HFFc6 (cell line): ENCODE results near the gene CCT8L2. TPM values are rescaled to one million over a fixed set of nuclear protein-coding genes. Genes with fewer than 3 reads are reported as not detected.
"Not testable (repeated sequence)": the region's sequence is repeated elsewhere in the genome, so short reads cannot be mapped to it uniquely, and the experiment has no call there.

Source experiments
- DNase-seq: peaks from one replicate; pipeline ENCODE4 v3.0.0-alpha.2; 2018
- H3K27ac Mint-ChIP-seq: 2 replicates; pipeline ENCODE4 v1.8.0; 2020; ENCODE audit warnings: mild to moderate bottlenecking, mixed read lengths
- H3K27me3 Mint-ChIP-seq: 2 replicates; pipeline ENCODE4 v1.8.0; 2021; ENCODE audit warnings: mild to moderate bottlenecking, moderate library complexity, mixed read lengths; ENCODE audit not compliant: insufficient read depth
- H3K36me3 Mint-ChIP-seq: 2 replicates; pipeline ENCODE4 v1.8.0; 2021; ENCODE audit warnings: low read depth, mixed read lengths
- H3K4me1 Mint-ChIP-seq: 2 replicates; pipeline ENCODE4 v1.8.0; 2020; ENCODE audit warnings: low read depth, mixed read lengths
- H3K4me3 Mint-ChIP-seq: 2 replicates; pipeline ENCODE4 v1.8.0; 2020; ENCODE audit warnings: mild to moderate bottlenecking, moderate library complexity, mixed read lengths
- H3K9me3 Mint-ChIP-seq: 2 replicates; pipeline ENCODE4 v1.8.0; 2020; ENCODE audit warnings: mild to moderate bottlenecking, mixed read lengths
- CTCF ChIP-seq: fragments of 200-600 bp; sonication (generic); IDR thresholded peaks from 2 replicates; pipeline ENCODE4 v1.5.0; 2021; ENCODE audit warnings: antibody characterized with exemption, mild to moderate bottlenecking
- total RNA-seq, 6 experiments: library from RNA; stranded (reverse); fragmentation: NEBNext Ultra II Directional; extraction: Animal tissue kit (Norgen Biotek cat#: 25700); gene quantifications; 2 replicates in 1 of 6; 3 replicates in 5 of 6; pipeline ENCODE4 v1.2.3, GENCODE V29; 2021

CCT8L2 gene
- total RNA-seq, 6 experiments from 2014 or later: not detected

GRCh38 chr22:16595251-16595650 is 2.6 kb upstream of the CCT8L2 start:
- H3K4me3 Mint-ChIP-seq, H3K27me3 Mint-ChIP-seq, H3K36me3 Mint-ChIP-seq, H3K4me1 Mint-ChIP-seq, DNase-seq, H3K27ac Mint-ChIP-seq: not testable (repeated sequence)
- peaks cover 50% of the 10 kb centered on the region for H3K9me3 Mint-ChIP-seq

GRCh38 chr22:16594026-16594425 is 1.4 kb upstream of the CCT8L2 start:
- no peaks in the 10 kb centered on the region; the same call in 1 of the 2 replicates for H3K36me3 Mint-ChIP-seq
- no peaks in the 10 kb centered on the region; the same call in 1 of the 2 replicates for H3K27me3 Mint-ChIP-seq
- H3K27ac Mint-ChIP-seq: no peak overlapping the region
- H3K9me3 Mint-ChIP-seq: peaks cover 57% of the 10 kb centered on the region
- no peak for TF ChIP-seq CTCF
- no peak for DNase-seq
- H3K4me1 Mint-ChIP-seq: no peaks in the 10 kb centered on the region
- H3K4me3 Mint-ChIP-seq: no peak overlapping the region

- not testable (repeated sequence) for DNase-seq, H3K4me1 Mint-ChIP-seq, H3K27ac Mint-ChIP-seq, H3K27me3 Mint-ChIP-seq, H3K36me3 Mint-ChIP-seq, H3K4me3 Mint-ChIP-seq
- H3K9me3 Mint-ChIP-seq: peaks cover 62% of the 10 kb centered on the region
Observed at GRCh38 chr22:16592231-16592630, 379 bp downstream of the CCT8L2 start.

- not testable (repeated sequence) for H3K36me3 Mint-ChIP-seq, DNase-seq, H3K27ac Mint-ChIP-seq, H3K4me1 Mint-ChIP-seq, H3K27me3 Mint-ChIP-seq, H3K4me3 Mint-ChIP-seq
- H3K9me3 Mint-ChIP-seq: peaks cover 58% of the 10 kb centered on the region
Observed at GRCh38 chr22:16591136-16591535, 1.5 kb downstream of the CCT8L2 start.

GRCh38 chr22:16586991-16587390 is 5.6 kb downstream of the CCT8L2 start:
- Mint-ChIP-seq H3K9me3 (peaks cover 44% of the 10 kb centered on the region), H3K36me3 (peaks cover 4% of the 10 kb centered on the region; the same call in 1 of the 2 replicates), H3K27ac (no peak overlapping the region), H3K27me3 (peaks cover 4% of the 10 kb centered on the region; the same call in 1 of the 2 replicates), H3K4me1 (no peaks in the 10 kb centered on the region), H3K4me3 (no peak overlapping the region)
- TF ChIP-seq CTCF: no peak
- no peak for DNase-seq

- H3K27me3 Mint-ChIP-seq: peaks cover 4% of the 10 kb centered on the region; the same call in 1 of the 2 replicates
- H3K4me1 Mint-ChIP-seq: no peaks in the 10 kb centered on the region
- H3K9me3 Mint-ChIP-seq: peaks cover 37% of the 10 kb centered on the region
- H3K27ac Mint-ChIP-seq: no peak overlapping the region
- no peak for TF ChIP-seq CTCF
- peaks cover 4% of the 10 kb centered on the region; the same call in 1 of the 2 replicates for H3K36me3 Mint-ChIP-seq
- H3K4me3 Mint-ChIP-seq: no peak overlapping the region
- DNase-seq: no peak
Observed at GRCh38 chr22:16586170-16586569, 6.4 kb downstream of the CCT8L2 start.

GRCh38 chr22:16580872-16581271 is 11.7 kb downstream of the CCT8L2 start:
- H3K27ac Mint-ChIP-seq: not testable (repeated sequence)

GRCh38 chr22:16569240-16569834 is 23.3 kb downstream of the CCT8L2 start:
- H3K4me1 Mint-ChIP-seq, H3K27me3 Mint-ChIP-seq, H3K4me3 Mint-ChIP-seq, DNase-seq, H3K27ac Mint-ChIP-seq, H3K36me3 Mint-ChIP-seq, H3K9me3 Mint-ChIP-seq: not testable (repeated sequence)

More at GRCh38 chr22:16580872-16581271, 11.7 kb downstream of the CCT8L2 start:
- not testable (repeated sequence) for H3K4me3 Mint-ChIP-seq, H3K36me3 Mint-ChIP-seq, H3K4me1 Mint-ChIP-seq, H3K27me3 Mint-ChIP-seq, DNase-seq
- peaks cover 13% of the 10 kb centered on the region for H3K9me3 Mint-ChIP-seq
